ENCODE data around the gene PCGF2.

GRCh38 chr17:38779965-38780752 lies 32.0 kb upstream of the PCGF2 start:
- no peak for TF ChIP-seq CTCF (conservative IDR thresholded peaks at IDR 0.05 in 1 of 2, IDR thresholded peaks at IDR 0.05 in 1 of 2; ENCODE audit: extremely low read depth in 1 of 2, insufficient read depth in 1 of 2, low read depth in 1 of 2, low read length in 2 of 2)
- no peak for TF ChIP-seq EZH2 (IDR thresholded peaks at IDR 0.05; ENCODE audit: borderline replicate concordance, low read length)

All from mammary epithelial cell (primary cell).